IPS-11a (cell line): ENCODE data around the gene KTN1.

Source experiments
- H3K4me3 ChIP-seq: one replicate; pipeline ENCODE4 v1.5.1; 2013; ENCODE audit warnings: low read depth, low read length, control low read depth

Gene KTN1

DNA sequence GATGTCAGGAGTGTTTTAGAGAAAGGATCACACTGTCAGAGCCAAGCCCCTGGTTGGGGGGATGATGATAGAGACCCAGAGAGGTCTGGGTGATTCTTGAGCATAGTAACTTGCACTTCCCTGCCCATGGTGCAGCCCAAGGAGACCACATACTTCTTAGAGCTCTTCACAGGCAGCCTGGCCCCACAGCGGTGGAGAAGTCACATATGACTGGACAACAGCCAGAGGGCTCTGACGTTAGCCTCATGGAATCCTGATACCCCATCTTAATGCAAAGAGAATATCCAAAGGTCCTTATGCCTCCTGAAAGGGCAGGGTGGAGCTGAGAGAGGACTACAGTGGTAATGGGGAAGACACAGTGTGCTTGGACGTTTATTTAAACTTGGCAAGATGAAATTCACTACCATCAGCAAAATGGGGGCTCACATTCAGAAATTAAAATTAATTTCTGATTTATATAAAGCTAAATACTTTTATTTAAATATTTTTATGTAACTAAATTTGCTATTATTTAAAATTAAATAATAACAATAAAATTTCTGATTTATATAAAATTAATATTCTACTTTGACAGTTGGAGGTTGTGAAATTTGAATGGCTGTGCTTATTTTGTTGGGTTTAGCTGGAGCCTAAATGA, 131.3 kb downstream of the KTN1 start:
- H3K4me3 ChIP-seq = no peak overlapping the region

DNA sequence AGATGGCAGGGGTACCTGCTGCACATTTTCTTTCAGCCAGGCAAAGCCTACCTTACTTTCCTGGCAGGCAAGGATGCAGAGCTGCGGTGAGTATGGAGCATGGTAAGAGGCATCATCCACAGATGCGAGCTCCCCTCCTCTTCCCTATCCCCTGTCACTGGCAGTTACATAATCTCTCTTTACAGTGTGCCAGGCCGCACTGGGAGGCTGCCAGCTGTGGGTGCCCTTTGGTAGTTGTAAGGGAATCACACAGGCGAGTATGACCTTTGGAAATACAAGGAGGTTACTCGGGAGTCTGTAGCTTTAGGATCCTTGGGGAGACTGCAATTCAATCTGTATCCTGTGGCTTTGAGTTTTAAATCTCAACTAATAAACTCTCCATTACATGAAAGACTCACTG, 132.5 kb downstream of the KTN1 start:
- no peak overlapping the region for H3K4me3 ChIP-seq

GRCh38 chr14:55713486-55713885, 133.5 kb downstream of the KTN1 start:
- H3K4me3 ChIP-seq = no peak overlapping the region

GRCh38 chr14:55715889-55716288, 135.9 kb downstream of the KTN1 start:
- no peak overlapping the region for H3K4me3 ChIP-seq

DNA sequence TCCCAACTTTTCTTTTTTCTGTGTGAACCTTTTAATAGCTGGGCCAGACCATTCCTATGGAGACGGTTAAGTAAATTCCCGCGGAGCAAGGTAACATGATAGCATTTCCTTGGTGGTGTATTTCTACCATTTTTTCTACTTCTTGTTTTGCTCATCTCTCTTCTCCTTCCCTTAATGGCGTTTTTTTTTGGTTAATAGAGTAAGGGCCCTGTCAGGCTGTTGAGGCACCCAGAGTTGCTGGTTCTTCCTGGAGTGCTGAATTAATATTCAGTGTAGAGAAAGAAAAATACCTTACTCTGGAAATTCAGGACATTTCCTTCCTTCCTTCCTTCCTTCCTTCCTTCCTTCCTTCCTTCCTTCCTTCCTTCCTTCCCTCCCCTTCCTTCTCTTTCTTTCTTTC, 137.6 kb downstream of the KTN1 start:
- no peak overlapping the region for H3K4me3 ChIP-seq

GRCh38 chr14:55718551-55718950, 138.5 kb downstream of the KTN1 start:
- no peak overlapping the region for H3K4me3 ChIP-seq

DNA sequence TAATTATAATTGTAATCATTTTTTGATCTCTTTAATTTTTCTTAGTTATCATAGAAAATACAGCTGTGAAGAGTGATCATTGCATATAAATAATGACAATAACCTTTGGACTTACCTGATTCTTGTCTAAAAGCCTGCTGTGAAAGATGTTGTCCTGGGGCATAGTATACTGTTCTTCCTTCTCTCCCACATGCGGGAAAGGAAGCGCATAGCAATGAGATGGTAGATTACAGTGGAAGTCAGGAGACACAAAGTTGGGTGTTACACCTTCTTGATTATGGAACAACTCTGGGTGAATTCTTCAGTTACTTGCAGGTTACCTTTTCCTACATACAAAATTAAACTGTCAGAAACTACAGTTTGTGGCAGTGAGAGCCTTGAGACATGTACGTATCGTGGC, 140.8 kb downstream of the KTN1 start:
- no peak overlapping the region for H3K4me3 ChIP-seq

GRCh38 chr14:55721353-55721752, 141.3 kb downstream of the KTN1 start:
- H3K4me3 ChIP-seq = no peak overlapping the region

- H3K4me3 ChIP-seq = no peak overlapping the region
These were observed 142.0 kb downstream of the KTN1 start for GRCh38 chr14:55722054-55722453.

- H3K4me3 ChIP-seq = no peak overlapping the region
These were observed 144.7 kb downstream of the KTN1 start for GRCh38 chr14:55724736-55725135.

DNA sequence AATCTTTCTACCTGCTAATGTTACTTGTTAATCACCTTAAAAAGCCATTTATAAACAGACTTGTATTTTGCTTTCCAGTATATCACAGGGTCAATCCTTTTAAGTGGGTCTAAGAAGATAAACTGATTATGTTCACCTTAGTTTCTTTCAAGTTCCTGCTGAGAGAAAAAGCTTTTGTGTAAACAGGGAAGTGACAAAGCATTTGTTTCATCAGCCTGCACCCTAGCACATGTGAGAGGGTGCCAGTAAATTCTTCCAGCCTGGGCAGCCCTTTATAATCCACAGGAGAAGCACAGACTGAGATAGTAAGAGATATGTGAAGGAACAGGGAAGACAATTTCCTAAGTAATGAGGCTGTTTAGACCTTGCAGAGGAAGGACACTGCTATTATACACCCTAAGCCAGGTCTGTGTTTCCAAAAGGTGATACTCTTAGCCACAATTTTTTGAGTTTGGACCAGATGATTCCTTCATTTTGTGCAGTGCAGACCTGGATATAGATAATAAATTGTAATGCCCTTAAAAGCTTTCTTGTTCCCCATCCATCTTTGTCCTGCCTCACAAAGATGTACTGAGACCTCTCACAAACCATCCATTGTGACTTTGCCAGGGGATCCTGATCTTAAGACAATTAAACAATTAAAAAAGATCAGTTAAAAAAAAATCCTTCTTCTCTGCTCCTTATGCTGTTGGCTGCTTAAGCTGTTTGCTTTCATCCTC, 150.7 kb downstream of the KTN1 start:
- no peak overlapping the region for H3K4me3 ChIP-seq

- no peak overlapping the region for H3K4me3 ChIP-seq
These were observed 151.4 kb downstream of the KTN1 start for GRCh38 chr14:55731311-55731872.

DNA sequence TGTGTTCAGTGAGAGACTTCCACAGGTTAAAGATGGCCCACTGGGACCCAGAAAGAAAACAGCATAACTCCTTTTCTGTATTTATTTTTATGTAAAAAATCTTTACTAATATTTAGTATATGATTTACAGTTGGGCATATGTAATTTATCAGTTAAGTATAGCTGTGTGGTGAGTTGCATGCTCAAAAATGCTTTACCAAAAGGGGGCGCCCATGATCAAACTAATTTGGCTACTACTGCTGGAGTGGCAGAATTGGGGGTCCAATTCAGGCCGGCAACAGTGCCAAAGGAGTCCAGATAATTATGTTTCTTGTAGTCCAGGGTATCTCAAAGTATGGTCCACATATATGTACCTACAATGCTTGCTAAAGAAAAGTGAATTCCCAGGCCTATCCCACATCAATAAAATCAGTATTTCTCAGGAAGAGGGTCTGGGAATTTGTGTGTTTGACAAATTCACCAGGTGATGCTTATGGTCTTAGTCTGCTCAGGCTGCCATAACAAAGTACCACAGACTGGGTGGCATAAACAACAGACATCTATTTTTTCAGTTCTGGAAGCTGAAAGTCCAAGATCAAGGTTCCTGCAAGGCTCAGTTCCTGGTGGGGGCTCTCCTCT, 152.0 kb downstream of the KTN1 start:
- H3K4me3 ChIP-seq = no peak overlapping the region

DNA sequence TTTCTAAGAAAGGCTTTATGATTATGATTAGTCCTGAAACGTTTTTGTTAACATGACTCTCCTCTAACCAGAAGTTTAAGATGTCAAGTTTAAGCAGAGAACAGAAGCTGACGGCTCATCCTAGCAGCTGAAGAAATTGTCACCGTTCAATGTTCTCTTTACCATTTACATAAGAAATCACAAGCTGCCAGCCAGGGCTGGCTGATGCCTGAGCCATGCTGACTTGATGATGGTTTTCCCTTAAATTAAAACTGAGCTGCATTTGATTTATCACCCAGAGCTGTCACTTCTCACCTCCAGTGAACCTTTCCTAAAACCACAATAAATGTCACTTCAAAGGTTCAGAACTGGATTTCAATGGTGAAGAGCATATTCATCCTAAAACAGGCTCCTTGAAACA, 153.6 kb downstream of the KTN1 start:
- H3K4me3 ChIP-seq = no peak overlapping the region
